ENCODE measurements around the gene PRR4. TPM values are rescaled to one million over a fixed set of nuclear protein-coding genes. Genes with fewer than 3 reads are reported as not detected.

The PRR4 gene, protein sequence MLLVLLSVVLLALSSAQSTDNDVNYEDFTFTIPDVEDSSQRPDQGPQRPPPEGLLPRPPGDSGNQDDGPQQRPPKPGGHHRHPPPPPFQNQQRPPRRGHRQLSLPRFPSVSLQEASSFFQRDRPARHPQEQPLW
- total RNA-seq: 0.13 and 0.51 TPM in 2 replicates

DNA sequence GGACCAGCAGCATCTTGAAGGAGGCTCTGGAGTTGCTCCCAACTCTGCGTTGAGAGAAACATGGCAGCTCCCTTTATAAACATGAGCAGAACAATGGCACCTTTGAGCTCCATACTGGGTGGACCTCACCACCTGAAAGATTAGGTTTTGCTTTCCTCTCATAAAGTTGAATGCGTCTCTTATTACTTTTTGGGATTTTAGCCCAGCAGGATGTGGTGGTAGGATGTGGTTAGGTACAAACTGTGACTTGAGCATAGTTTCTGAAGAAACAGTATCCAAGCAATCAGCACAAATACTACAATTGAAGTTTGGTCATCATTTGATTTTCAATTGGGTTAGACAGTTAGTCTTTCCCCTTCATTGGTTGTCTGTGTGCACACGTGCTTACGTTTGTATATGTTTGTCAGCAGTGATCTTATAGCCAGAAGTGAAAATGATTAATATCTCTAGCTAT, at the start of gene PRR4:
Gene PRR4, minus strand, starts transcription at position 51 of the 454 bp plus-strand sequence. Its CDS starts 38 bp downstream, at position 13.
- DNase-seq (ENCODE audit: low read depth in 2 of 2): no peak

DNA sequence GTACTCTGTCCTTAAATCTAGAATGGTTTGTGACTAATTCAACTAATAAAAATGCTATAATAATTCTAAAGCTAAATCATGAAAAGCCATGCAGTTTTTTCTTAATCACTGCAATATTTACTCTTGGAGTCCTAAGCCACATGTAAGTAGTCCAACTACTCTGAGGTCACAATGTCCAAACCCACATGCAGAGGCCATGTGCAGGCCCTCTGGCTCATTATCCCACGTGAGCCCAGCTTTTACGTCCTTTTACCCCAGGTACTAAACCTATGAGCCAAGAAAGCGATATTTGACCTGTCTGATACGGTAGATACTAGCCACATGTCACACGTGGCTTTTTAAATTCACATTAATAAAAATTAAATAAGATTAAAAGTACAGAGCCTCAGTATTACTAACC, 47.6 kb upstream of the PRR4 start:
- no peak for DNase-seq (ENCODE audit: low read depth in 2 of 2)

DNA sequence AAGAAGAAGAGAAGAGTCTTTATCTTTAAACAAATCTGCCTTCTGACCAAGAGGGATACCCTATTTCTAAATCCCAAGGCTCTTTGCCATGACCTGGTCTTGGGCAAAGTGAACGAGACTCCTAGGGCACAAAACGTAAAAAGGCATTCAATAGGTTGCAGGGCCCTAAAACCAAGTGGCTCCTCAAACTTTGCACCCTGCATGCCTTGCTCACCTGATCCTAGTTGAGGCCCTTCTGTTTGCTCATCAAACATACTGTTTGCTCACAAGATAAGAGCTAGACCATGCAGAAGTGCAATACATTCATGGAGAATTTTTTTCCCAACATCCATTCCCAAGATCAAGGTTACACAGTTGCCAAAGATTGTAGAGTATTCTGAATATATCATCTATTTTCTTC, 42.7 kb upstream of the PRR4 start:
- DNase-seq (ENCODE audit: low read depth in 2 of 2): no peak

DNA sequence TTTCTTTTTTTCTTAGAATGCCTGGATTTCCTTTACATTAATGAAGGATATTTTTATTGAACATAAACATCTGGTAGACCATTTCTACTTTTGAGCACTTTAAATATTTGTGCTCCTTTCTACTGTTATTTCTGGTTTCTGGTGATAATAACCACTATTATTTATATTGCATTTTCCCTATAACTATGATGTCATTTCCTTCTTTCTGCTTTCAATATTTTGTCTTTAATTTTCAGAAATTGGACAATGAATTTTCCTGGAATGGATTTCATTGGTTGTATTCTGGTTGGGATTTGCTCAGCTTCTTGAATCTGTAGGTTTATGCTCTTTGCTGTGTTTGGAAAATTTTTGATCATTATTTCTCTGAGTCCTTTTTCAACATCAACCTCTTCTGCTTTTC, 40.0 kb upstream of the PRR4 start:
- no peak for DNase-seq (ENCODE audit: low read depth in 2 of 2)

DNA sequence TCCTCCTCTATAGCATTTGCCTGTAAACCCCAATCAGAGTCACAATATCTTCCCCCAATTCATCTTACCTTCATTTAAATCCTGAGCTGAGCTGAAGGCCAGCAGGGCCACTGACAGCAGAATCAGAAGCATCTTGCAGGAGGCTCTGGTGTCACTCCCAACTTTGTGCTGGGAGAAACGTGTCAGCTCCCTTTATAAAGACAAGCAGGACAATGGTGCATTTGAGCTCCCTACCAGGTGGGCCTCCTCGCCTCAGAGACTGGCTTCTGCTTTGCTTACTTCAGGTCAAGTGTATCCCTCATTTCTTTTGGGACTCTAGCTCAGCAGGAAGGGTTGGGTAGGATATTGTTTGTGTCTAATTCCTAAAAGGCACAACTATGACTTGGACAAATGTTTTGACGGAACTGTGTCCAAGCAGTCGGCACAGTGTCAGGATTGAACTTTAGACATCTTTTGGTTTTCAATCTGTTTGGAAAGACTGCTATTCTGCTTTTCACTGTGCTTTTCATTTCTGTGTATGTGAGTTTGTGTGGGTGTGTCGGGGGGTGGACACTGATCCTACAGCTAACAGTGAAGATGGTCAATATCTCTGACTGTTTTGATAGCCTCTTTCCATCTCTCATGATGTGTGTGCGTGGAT, 34.9 kb upstream of the PRR4 start, which contains the start of gene PRH1:
Gene PRH1, minus strand, starts transcription at position 170 of the 640 bp plus-strand sequence. Its CDS starts 38 bp downstream, at position 132.
- no peak for DNase-seq (ENCODE audit: low read depth in 2 of 2)

DNA sequence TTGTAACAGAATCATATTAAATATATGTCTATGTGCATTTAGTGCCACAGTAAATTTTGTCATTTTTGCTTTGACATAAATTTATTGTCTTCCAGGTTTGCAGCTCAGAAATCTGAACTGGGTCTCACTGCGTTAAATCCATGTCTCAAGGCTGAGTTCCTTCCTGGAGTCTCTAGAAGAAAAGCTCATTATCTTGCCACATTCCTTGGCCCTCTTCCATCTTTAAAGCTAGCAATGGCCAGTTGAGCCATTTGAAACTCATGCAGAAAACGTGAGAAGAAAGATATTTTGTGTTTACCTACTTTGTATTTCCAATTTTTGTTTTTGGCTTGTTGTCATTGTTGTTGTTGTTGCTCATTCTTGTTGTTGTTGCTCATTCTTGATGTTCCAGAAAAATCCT, 24.1 kb upstream of the PRR4 start:
- peak in 1 of 2 donors; percentile 13 for DNase-seq (ENCODE audit: low read depth in 2 of 2)

DNA sequence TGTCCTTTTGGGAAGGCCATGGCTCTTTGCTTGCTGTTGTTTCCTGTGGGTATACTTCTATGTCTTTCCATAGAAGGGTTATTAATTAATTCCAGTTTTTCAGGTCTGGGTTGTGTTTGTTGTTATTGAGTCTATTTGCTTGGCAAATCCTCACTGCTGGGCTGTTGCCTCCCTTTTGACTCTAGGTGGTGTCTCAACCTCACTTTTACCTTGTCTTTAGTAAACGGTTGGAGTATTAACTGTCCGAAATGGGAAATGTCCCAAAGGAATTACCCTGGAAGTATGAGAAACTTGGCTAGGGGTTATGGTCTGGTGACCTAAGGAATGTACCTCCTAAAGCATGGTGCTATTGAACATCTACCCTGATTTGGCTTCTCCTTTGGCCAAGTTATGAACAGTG, 18.1 kb upstream of the PRR4 start:
- DNase-seq (ENCODE audit: low read depth in 2 of 2): no peak

DNA sequence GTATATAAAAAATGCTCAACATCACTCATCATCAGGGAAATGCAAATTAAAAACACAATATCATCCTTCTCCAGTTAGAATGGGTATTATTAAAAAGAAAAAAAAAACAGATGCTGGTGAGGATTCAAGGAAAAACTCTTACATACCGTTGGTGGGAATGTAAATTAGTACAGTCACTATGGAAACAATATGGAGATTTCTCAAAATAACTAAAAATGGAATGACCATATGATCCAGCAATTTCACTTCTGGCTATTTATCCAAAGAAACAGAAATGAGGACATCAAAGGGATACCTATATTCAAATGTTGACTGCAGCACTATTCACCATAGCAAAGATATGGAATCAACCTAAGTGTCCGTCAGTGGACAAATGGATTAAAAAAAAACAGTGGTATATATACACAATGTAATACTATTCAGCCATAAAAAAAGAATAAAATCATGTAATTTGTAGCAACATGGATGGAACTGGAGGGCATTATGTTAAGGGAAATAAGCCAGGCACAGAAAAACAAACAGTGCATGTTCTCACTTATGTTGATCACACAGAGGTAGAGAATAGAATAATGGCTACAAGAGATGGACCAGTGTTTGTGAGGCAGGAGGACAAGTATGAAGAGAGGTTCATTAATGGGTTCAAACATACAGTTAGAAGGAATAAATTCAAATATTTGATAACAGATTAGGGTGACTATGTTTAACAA, 14.4 kb upstream of the PRR4 start:
- no peak for DNase-seq (ENCODE audit: low read depth in 2 of 2)

DNA sequence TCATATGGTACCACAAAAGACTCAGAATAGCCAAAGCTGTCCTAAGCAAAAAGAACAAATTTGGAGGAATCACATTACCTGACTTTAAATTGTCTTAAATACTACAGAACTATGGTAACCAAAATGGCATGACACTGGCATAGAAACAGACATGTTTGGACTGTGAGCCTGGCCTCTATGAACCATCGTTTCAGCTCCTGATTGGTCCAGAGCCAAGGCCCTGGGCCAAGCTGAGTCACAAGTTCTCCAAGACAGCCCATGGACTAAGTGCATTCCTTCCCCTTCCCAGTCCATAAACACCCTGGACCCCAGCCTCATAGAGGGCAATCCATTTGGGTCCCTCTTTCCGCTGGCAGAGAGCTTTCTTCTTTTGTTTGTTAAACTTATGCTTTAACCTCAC, 12.1 kb upstream of the PRR4 start:
- no peak for DNase-seq (ENCODE audit: low read depth in 2 of 2)

DNA sequence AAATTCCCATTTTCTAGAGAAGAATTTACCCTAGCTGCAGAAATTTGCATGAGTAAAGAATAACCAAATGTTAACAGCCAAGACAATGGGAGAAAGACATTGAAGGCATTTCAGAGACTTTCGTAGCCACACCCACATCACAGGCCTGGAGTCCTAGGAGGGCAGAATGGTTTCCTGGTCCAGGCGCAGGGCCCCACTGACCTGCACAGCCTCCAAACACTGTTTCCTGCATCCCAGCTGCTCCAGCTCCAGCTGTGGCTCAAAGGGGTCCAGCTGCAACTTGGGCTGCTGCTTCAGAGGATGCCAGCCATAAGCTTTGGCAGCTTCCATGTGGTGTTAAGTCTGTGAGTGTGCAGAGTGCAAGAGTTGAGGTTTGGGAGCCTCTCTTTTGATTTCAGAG, 6.5 kb upstream of the PRR4 start:
- DNase-seq (ENCODE audit: low read depth in 2 of 2): no peak

DNA sequence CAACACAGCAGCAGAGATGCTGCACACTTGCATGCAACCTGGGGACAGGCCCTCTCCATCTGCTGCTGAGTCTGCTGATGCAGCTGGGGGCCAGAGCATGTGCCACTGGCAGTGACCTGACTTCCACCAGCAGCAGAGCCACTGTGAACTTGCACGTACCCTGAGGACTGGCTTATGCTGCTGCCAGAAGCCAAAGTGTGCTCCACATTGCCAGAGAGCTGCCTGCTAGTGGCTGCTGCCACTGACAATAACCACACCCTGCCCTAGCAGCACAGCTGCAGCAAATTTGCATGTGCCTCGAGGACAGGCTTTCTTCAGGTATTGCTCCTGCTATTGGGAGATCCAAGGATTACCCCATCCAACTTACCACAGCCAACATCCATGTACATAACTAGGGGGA, 4.5 kb upstream of the PRR4 start:
- no peak for DNase-seq (ENCODE audit: low read depth in 2 of 2)

DNA sequence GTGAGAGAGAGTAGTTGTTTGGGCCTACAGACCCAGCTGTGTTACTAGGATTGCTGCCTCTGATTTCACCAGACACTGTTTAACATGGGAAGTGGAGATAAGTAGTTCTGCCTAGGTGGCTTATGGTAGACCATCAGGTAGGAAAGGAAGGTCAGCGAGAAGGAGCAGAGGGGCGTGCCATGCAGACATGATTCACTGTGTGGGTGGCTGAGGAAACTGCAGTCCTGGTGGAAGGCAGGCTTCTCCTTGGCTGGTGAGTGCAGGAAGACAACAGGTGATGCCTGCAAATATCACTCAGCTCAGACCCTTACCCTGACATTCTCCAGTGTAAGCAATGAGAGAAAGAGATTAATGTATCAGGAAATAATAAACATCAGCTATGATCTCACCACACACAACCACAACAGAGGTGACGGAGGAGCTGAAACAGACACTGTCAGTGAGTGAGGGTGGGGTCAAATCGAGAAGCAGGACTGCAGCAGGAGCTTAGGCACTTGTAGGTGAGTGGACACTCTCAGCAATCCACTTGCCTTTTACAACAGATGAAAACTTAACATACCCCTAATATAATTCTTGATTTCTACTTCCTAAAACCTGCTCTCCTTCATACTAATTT, 2.1 kb upstream of the PRR4 start:
- DNase-seq (ENCODE audit: low read depth in 2 of 2): no peak

DNA sequence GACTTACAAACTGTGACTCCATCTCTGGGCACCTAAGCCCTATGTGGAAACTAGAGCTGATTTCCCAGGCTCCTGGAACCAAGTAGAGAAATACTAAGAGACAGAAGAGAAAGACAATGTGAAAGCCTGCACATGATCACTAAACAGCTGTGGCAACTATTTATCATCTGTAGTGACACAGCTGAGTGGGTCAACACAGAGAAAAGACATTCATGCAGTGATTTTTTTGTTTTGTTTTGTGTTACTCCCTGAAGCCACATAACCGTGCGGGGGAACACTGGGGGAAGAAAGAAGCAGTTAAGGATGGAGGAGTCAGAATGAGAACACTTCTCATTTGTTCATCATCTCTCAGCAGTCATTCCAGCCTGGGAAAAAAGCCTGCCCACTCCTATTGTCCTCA, 1.5 kb downstream of the PRR4 start:
- DNase-seq (ENCODE audit: low read depth in 2 of 2): no peak

DNA sequence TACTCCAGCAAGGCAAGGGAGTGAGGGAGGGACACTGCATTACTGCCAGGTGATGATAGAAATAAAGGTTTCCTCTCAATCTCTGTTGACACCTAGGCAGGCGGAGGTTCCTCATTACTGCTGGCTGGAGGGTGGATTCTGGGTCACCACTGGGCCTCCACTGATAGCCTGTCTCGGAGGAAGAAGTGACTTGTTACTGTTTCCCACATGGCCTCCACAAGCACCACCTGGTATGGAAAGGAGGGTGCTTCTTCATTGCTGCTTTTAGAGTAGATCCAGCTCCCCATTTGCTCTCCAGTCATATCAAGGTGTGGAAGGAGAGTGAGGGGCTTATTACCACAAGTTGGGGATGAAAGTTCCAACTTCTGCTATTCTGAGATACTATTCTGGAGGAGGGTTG, 6.4 kb downstream of the PRR4 start:
- DNase-seq (ENCODE audit: low read depth in 2 of 2): no peak

DNA sequence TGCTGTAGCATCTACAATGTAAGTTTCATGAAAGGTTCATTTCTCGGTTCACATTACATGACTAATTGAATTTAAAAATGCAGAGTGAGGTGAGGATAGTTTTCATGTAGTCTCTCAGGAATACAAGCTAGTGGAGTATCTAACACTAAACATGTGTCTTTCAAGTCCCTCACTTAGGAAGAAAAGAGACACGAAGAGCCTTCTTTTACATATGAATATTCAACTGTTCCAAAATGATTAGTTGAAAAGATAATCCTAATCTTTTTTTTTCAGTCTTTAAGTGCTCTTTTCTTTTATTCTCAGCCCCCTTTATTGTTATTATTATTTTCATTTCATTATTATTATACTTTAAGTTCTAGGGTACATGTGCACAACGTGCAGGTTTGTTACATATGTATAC, 10.8 kb downstream of the PRR4 start:
- DNase-seq (ENCODE audit: low read depth in 2 of 2): no peak

DNA sequence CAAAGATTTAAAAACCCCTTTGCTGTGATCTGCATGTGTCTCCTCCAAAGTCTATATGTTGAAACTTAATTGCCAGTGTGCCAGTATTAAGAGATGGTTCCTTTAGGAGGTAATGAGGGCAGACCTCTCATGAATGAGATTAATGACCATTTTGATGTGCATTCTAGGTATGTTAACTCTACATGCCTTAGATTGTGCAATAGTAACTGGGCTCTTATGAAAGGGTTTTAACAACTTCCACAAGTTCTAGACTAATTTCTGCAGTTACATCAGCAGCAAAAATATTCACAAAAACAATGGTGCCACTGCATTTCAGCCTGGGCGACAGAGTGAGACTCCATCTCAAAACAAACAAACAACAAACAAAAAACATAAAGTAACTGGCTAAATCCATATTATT, 19.3 kb downstream of the PRR4 start:
- no peak for DNase-seq (ENCODE audit: low read depth in 2 of 2)

DNA sequence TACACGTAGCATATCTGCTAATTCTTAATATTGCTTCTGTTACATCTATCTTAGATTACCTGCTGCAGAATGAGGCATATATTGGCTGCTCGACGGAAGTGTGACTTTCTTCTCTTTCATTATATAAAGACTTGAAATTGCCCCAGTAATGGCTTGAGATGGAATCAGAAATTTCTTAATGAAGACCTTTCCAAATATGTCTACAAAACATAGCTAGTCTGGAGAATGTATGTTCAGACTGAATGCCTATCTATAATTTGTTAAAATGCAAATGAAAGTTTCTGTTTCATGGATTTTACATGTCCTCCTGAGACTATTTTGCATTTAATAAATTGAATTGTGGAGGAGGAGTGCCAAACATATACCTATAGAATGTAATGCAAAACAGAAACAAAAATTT, 23.0 kb downstream of the PRR4 start, which contains the start of gene TAS2R10:
Gene TAS2R10, minus strand, starts transcription at position 101 of the 400 bp plus-strand sequence. Its CDS starts 89 bp downstream, at position 12.
- DNase-seq (ENCODE audit: low read depth in 2 of 2): no peak

DNA sequence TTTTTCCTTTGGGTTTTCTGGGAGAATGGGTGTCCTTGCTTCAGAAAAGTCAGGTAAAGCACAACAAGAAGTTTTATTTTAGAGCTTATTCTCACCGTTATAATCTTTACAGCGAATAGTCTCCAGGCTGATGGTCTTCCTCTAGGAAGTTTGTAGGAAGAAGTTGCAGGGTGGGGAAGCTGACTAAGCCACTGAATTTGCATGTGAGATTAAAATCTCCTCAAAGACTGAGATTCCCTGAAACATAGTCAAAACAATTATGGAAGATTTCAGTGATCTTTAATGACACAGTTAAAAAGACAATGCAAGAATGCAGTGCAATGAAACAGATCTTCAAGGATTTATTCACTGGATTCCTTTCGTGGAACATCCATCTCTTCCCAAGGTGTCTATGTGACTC, 24.3 kb downstream of the PRR4 start:
- no peak for DNase-seq (ENCODE audit: low read depth in 2 of 2)

DNA sequence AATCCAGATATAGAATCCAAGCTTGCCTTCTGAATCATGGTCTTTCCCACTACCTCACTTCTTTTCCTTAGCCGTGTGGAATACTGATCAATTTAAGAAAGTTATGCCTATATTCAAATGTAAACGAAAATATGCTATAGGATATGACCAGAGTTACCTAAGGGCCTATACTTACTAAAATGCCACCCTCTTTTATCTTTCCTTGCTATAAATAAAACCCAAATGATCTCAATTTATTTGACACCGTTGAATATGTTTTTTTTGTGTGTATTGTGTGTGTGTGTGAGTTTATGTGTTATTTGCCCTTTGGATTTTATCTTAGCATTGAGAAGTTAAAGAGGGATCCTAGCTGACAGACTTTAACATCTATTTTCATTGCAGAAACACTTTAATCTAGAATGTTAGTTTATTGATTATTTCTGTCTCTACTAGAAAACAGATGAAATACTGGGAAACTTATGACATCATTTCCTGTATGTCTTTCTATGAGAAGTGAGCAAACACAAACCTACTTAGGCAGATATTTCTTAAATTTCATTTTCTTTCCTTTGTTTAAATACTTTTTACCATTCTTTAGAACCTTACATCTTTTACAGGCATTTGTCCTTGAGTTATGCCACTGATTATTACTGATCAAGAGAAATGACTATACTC, 37.3 kb downstream of the PRR4 start:
- DNase-seq (ENCODE audit: low read depth in 2 of 2): no peak

DNA sequence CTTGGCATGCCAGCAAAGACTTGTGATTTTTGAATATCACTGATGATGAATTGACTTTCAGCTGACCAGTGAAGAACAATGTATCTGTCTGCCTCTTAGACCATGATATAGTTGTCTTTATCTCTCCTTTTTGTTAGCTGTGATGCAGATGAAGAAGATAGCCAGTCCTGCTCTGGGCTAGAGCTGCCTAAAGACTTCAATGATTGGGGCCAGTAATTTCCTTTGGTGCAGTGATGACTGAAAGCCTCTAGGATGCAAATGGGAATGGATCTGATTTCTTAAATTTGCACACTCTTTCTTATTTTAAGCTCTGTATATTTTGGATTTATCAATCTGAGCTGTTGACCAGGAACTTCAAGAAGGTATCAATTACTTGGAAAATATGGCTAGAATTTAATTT, 39.2 kb downstream of the PRR4 start, which contains the start of gene TAS2R9:
Gene TAS2R9, minus strand, starts transcription at position 101 of the 400 bp plus-strand sequence. Its CDS starts 93 bp downstream, at position 8.
- no peak for DNase-seq (ENCODE audit: low read depth in 2 of 2)

DNA sequence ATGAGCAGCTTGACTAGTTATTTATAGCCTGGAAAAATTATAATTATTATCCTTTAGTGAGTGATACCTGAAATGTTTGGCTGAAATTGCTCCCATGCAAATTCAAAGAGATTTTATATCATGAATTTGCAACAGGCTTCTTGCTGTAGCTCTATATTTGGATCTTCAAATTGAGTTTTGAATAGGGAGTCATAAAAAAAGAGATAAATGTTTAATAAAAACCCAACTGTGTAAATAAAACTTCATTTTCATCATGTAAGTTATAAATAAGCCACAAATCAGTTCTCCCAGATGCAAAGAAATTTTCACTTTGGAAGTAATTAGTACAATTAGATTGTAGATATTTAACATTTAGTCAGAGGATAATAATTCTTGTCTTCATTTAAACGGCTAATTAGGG, 42.1 kb downstream of the PRR4 start, which contains the start of gene TAS2R8:
Gene TAS2R8, minus strand, starts transcription at position 101 of the 400 bp plus-strand sequence. CDS start 306 bp downstream, outside the sequence.
- DNase-seq (ENCODE audit: low read depth in 2 of 2): no peak

All from dermis microvascular lymphatic vessel endothelial cell (primary cell).